H7 (cell line): ENCODE measurements around the gene CBX5. TPM values are rescaled to one million over a fixed set of nuclear protein-coding genes. Genes with fewer than 3 reads are reported as not detected.
A peak's percentile ranks its signal among the peaks of the same experiment; 100 is the strongest.
"Not testable (repeated sequence)": the region's sequence is repeated elsewhere in the genome, so short reads cannot be mapped to it uniquely, and the experiment has no call there.

Experiments used
- DNase-seq: peaks from one replicate; pipeline ENCODE4 v3.0.0; 2012
- H3K27me3 ChIP-seq: 2 replicates; pipeline ENCODE4 v1.6.0; 2011; ENCODE audit warnings: mild to moderate bottlenecking, low read length; ENCODE audit not compliant: control insufficient read depth, insufficient read depth
- H3K36me3 ChIP-seq: replicated peaks from 2 replicates; pipeline ENCODE4 v1.5.1; 2011; ENCODE audit warnings: low read length; ENCODE audit not compliant: control insufficient read depth, insufficient read depth
- H3K4me3 ChIP-seq: 2 replicates; pipeline ENCODE4 v1.5.1; 2011; ENCODE audit warnings: low read depth, mild to moderate bottlenecking, control low read depth, low read length, moderate library complexity; ENCODE audit not compliant: insufficient read depth
- total RNA-seq: library from RNA; depleted of rRNA; stranded (reverse); fragments of >200 nt; shearing (Covaris generic); gene quantifications from 2 replicates; pipeline ENCODE4 v1.2.3, GENCODE V29; 2014

CBX5 gene
- total RNA-seq, 1 experiment from 2014 or later, result 51.2 TPM

DNA sequence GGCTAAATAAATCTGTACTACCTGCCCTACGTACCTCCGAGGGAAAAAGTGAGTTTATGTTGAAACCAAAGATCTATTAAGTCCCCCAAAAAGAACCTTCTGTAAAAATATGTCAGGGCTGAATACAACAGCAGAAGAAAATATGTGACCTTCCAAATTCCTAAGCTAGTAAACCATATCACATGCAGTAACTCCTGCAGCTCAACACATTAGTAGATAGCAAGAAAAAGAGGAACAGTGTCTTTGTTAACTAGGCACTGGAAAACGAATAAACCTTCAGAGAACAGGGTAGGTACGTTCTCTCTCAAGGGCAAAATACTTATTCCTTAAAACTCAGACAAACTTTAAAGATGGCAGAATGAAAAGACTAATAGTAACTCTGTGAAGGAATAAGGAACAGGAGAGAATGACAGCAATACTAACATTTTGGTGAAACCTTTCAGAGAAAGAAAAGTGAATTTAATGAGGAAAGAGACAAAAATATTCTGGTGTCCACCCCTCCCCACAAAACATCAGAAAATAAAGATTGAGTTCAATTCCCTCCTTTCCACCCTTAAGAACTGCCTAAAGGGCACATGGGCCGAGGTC, 18.0 kb downstream of the CBX5 start:
- no peaks in the 10 kb centered on the region for H3K27me3 ChIP-seq
- H3K36me3 ChIP-seq, result peaks cover 1% of the 10 kb centered on the region; the same call in 1 of the 2 replicates
- DNase-seq, result no peak
- H3K4me3 ChIP-seq, result no peak overlapping the region

DNA sequence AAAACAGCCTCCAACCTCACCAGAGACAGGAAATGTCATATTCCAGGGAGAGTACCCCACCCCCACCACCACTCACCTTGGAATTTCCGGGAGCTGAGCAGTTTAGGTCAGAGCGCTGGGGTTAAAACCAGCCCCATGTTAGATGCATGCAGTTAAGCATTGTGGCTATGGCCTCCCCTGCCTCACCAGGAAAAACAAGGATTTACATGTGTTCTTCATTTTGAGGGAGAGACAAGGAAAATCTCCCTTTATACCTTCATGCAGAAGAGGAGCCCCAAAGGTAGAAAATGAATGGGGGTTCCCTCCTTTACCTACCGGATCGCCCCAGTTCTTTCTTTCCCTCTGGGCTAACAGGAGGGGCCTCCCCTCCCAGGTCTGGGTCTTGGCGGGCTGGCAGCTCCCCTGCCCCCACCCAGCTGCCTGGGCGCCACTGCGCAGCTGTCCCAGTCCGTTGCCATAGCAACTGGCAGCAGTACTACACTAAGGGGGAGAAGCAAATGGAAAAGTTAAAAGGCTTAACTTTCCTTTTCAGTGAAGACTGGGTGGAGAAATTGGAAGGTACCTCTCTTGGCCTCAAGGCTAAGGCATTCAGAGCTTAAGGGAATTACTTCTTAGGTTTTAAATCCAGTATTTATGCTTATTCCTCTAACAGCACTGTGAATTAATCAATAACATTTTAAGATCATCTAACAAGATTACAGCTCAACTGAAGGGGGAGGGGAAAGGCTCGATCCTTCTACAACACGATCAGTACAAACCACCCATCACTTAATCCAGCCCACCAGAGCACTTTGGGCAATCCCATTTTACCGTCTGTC, 20.5 kb downstream of the CBX5 start:
- Histone ChIP-seq H3K36me3 (peaks cover 10% of the 10 kb centered on the region), H3K4me3 (peak overlapping the region; percentile 22), H3K27me3 (no peaks in the 10 kb centered on the region)
- peak; percentile 94 for DNase-seq

DNA sequence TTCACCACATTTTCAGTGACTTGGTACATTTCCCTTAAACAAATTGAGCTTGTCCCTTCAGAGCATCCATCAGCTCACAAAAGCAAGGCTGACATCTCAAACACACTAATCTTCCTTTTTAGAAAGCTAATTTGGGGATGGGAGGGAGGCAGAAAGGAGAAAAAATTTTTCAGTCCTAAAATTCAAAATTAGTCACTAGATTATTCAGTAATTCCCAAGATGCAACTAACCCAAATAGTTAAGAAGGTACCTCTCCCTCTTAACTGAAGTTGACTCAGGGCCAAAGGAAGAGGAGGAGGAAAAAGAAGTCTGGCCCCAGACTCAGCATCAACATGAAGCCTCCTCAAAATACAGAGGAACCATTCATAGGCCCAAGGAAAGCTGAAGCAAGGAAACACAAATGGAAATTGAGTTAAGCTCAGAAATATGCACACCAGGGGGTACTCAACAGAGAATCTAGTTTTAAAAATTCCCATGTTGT, 21.7 kb downstream of the CBX5 start:
- no peaks in the 10 kb centered on the region for H3K27me3 ChIP-seq
- H3K4me3 ChIP-seq, result no peak overlapping the region
- no peak for DNase-seq
- H3K36me3 ChIP-seq, result peaks cover 12% of the 10 kb centered on the region

DNA sequence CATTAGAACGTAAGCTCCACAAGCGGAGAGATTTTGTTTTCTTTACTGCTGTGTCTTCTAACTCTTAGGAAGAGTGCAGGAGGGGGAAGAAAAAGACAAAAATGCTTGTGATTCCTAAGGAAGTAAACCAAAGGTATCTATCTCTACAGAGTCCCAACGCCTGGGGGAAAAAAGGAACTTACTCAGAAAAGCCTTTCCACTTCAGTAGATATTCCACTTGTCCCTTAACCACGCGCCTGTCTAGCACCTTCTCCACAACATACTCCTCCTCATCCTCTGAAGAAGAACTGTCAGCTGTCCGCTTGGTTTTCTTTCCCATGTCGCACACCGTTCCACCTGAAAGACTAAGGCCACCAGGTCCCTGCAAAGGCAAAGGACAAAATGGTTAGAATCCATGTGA, 22.6 kb downstream of the CBX5 start:
- no peak for DNase-seq
- no peak overlapping the region for H3K4me3 ChIP-seq
- no peaks in the 10 kb centered on the region for H3K27me3 ChIP-seq
- H3K36me3 ChIP-seq, result peaks cover 12% of the 10 kb centered on the region

DNA sequence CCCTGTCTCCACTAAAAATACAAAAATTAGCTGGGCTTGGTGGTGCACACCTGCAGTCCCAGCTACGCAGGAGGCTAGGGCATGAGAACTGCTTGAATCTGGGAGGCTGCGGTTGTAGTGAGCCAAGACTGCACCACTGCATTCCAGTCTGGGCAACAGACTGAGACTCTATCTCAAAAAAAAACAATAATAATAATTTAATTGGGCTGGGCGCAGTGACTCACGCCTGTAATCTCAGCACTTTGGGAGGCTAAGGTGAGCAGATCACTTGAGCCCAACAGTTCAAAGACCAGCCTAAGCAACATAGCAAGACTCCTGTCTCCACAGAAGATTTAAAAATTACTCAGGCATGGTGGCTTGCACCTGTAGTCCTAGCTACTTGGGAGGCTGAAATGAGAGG, 26.7 kb downstream of the CBX5 start:
- H3K36me3 ChIP-seq, result peaks cover 15% of the 10 kb centered on the region
- no peaks in the 10 kb centered on the region for H3K27me3 ChIP-seq
- no peak for DNase-seq
- H3K4me3 ChIP-seq, result no peak overlapping the region

DNA sequence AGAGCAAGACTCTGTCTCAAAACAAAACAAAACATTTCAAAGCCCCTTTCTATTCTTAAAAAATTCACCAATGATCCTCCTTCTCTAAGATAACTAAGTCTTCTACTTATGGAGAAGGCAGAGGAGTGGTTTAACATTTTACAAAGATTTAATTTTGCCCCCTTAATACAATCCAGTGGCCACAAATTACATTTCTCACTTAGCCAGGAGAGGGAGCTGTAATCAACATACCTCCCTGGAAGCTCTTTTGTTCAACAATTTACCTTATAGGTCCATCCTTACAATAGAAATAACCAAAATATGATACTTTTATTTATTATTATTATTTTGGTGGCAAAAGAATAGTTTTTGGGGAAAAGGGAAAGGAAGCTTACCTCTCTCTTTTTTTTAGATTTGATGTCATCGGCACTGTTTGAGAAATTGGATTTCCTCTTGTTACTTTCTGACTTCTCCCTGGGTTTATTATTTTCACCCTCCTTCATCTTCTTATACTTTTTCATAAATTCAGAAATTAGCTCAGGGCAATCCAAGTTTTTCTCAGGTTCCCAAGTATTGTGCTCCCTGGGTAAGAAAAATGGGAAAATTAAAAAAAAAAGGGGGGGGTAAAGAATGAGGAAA, 28.1 kb downstream of the CBX5 start:
- DNase-seq, result peak; percentile 78
- Histone ChIP-seq H3K36me3 (peaks cover 14% of the 10 kb centered on the region), H3K4me3 (no peak overlapping the region), H3K27me3 (no peaks in the 10 kb centered on the region)

DNA sequence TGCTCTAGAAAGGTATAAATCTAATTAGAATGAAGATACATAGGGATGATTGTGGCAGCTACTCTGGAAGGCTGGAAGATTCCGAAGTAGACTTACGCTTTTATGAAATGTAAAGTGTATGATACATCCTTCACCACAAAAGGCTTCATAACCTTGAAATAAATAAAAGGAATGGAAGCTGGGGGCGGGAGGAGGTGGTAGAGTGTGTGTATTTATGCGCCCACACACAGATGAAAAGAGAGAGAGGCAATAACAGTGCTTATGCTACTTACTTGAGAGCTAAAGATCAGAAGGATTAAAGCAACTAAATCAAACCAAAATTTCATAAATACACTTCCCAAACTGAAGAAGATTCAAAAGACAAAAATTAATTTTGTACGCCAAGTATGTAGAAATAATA, 30.4 kb downstream of the CBX5 start:
- H3K36me3 ChIP-seq, result peaks cover 7% of the 10 kb centered on the region
- no peaks in the 10 kb centered on the region for H3K27me3 ChIP-seq
- DNase-seq, result no peak
- no peak overlapping the region for H3K4me3 ChIP-seq

DNA sequence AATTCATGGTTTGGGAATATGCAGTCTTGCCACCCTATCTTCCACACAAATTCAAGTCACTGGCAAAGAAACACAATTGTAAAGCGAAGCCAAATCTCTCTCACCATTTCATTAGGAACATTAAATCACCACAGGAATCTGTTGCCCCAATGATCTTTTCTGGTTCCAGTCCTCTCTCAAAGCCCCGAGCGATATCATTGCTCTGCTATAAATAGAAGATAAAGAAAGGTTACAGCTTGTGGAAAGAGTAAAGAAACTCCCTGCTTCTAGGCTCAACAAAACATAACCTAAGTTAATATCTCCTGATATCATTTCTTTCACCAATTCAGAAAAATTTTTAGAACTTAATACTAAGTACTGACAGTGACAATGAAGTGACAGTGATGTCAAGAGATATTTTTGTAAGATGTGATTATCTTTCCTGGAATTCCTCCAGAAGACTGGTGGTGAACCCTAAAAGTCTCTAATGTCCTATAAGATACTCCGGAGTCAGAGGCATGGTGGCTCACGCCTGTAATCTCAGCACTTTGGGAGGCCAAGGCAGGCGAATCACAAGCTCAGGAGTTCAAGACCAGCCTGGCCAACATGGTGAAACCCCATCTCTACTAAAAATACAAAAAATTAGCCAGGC, 33.8 kb downstream of the CBX5 start:
- Histone ChIP-seq H3K27me3 (no peaks in the 10 kb centered on the region), H3K36me3 (peaks cover 12% of the 10 kb centered on the region), H3K4me3 (no peak overlapping the region)
- no peak for DNase-seq

DNA sequence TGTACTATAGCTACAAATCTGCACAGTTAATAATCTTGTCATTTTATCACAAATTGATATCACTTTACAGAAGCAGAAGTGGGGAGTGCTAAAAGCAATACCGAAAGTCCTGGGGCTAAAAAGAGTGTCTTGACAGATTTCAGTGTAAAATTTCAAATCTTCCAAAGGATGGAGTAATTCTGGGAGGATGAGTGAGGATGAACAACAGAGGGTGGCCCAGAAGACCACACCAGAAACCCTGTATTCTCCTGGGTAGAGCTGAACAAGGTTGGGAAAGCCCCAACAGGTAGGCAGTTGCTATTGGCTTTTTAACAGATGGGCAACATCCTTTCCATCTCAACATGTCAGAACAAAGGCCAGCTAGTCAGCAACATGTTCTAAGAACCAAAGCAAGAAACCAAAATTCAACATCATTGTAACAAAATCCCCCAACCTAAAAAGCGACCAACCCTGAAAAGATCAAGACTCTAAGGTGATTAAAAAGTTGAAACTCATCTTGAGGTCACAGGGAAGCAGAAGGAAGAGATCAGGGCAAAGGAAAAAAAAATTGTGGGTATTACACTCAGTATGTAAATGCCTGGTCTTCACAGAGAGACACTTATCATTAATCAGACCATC, 38.8 kb downstream of the CBX5 start:
- no peak for DNase-seq
- Histone ChIP-seq H3K27me3 (no peaks in the 10 kb centered on the region), H3K36me3 (peaks cover 15% of the 10 kb centered on the region), H3K4me3 (no peak overlapping the region)

DNA sequence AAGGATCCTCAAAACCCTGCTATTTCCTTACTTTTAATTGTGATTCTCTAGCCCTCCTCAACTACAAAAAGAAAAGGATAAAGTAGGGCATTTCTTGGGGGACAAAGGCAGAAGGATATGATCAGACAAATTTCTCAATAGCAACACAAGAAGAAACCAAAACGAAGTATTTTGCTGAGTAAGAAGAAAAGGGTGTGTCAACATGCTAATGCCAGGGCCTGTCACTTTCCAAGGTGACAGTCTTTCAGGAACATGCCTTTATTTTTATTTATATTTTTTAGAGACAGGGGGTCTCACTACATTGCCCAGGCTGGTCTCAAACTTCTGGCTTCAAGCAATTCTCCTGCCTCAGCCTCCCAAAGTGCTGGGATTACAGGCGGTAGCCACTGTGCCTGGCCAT, 39.8 kb downstream of the CBX5 start:
- Histone ChIP-seq H3K27me3 (no peaks in the 10 kb centered on the region), H3K4me3 (no peak overlapping the region), H3K36me3 (peaks cover 13% of the 10 kb centered on the region)
- no peak for DNase-seq

DNA sequence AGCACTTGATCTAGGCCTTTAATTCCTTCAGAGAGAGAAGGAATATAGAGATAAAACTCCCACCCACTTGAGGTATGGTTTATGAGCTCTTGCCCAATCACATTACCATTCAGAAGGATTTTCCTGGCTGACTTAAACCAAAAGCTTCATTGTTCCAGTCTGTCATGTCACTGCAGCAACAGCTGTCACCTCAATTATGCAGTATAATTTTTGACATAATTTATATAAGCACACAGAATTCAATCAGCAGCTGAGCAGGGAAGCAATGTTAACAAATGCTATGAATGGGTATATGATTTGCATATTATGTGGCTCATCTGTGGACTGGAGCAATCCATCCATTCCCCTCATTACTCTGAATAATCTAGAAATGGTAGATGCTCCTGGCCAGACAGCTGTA, 40.3 kb downstream of the CBX5 start:
- Histone ChIP-seq H3K27me3 (no peaks in the 10 kb centered on the region), H3K36me3 (peaks cover 13% of the 10 kb centered on the region), H3K4me3 (no peak overlapping the region)
- DNase-seq, result no peak

DNA sequence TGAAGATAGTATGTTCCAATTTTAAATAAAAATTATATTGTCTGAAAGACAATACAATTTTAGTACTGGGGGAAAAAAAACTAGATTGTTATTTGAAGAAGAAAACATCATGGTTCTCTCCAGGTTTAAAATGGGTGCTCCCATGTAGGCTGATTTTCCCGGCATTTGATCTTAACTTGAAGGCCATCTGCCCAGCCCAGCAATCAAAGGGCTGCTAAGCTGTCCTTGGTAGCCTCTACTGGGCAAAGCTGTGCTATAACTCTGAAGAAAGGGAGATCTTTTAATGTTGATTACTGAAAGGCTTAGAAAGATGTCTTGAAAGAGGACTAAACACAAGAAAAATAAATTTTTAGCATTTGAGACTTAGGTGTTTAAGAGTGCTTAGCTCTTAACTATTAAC, 41.4 kb downstream of the CBX5 start:
- DNase-seq, result no peak
- Histone ChIP-seq H3K27me3 (no peaks in the 10 kb centered on the region), H3K36me3 (peaks cover 10% of the 10 kb centered on the region), H3K4me3 (no peak overlapping the region)

DNA sequence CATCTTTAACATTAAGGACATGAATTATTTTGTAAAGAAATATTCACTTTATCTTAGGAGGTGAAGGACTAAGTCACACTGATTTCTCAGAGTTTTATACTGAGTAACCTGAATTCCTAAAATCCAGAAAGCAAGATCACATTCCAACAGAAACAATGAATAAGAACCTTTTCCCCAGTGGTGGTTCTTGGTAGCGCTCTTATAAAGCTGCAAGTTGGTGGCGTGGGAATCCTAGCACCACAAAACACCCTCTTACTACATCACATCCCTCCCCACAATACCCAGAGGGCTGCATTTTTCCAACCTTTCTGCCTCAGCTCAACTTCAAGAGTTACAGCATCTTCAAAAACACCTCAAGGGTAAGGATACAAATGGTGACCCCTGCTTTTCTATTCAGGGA, 47.1 kb downstream of the CBX5 start:
- peak; percentile 61 for DNase-seq
- Histone ChIP-seq H3K27me3 (no peaks in the 10 kb centered on the region), H3K36me3 (no peaks in the 10 kb centered on the region; the same call in 1 of the 2 replicates), H3K4me3 (no peak overlapping the region)

DNA sequence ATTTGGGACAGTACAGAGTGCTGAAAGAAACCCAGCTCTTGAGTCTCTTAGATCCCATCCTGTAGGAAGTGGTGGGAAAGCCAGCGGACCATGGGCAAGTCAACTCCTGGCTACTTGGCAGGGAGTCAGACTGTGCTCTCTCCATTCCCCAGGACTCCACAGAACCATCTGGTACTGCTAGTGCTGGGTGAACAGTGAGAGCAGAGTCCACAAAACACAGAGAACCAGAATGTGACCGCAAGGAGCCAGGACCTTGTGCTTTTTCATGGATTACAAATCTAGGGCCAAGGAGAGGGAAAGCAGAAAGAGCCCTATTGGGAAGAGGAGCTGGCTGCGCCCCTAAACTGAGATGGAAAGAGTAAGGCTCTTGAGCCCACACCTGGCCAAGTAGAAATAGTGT, 48.7 kb downstream of the CBX5 start:
- H3K36me3 ChIP-seq, H3K4me3 ChIP-seq, H3K27me3 ChIP-seq, DNase-seq: not testable (repeated sequence)
